NCI-H1092 (cell line): ENCODE measurements around the gene ATM.
"Not testable (repeated sequence)": the region's sequence is repeated elsewhere in the genome, so short reads cannot be mapped to it uniquely, and the experiment has no call there.

Source experiments
- DNase-seq: peaks from one replicate; lab custom pipeline; 2025; lab: John Stamatoyannopoulos, UW

Gene ATM

DNA sequence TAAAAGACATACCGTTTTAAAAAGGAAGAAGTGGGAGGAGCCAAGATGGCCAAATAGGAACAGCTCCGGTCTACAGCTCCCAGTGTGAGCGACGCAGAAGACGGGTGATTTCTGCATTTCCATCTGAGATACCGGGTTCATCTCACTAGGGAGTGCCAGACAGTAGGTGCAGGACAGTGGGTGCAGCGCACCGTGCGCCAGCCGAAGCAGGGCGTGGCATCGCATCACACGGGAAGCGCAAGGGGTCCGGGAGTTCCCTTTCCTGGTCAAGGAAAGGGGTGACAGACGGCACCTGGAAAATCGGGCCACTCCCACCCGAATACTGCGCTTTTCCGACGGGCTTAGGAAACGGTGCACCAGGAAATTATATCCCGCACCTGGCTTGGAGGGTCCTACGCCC, 150.6 kb downstream of the ATM start:
- DNase-seq: not testable (repeated sequence)

DNA sequence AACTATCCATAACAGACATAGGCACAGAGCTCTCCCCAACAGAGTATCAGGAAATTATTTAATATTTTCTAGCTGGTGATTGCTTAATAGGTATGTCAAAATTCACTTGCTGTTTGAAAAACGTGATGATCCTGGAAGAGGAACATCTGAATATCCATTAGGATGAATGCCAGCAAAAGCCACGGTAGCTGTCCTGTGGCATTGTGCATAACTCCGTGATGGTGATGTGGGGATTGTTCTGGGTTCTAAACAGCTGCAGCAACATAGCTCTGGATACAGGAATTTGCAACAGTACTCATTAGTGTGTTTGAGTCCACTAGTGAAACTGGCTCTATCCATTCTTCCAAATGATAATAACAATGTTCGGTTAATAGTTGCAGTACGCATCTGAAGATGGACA, 165.7 kb downstream of the ATM start:
- DNase-seq: no peak

DNA sequence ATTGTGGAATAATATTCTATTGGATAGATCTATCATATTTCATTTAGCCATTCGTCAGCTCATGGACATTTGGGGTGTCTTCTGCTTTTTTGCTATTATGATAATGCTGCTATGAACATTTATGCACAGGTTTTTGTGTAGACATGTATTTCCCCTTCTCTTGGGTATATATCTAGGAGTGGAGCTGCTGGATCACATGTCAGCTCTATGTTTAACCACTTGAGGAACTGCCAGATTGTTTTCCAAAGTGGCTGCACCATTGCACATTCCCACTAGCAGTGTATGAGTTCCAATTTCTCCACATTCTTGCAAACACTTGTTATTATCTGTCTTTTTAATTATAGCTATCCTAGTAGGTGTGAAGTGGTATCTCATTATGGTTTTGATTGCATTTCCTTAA, 169.5 kb downstream of the ATM start:
- DNase-seq: no peak

DNA sequence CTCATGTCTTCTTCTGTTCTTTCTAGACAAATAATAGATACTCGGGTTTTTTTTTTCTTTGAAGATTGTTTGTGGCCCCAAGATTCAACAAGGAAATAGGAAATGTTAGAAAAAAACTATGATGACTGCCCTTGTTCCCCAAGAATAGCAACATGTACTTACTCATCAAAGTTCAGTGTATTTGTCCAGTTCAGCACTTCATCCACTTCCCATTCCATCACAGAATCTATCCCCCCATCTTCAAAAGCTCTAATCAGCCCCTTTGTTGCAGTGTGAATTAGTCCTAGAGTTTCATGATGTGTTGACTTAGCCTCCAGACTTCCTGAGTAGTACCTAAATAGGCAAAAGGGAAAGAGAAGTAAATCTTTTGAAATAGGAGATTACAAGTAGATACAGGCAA, 170.2 kb downstream of the ATM start:
- no peak for DNase-seq

DNA sequence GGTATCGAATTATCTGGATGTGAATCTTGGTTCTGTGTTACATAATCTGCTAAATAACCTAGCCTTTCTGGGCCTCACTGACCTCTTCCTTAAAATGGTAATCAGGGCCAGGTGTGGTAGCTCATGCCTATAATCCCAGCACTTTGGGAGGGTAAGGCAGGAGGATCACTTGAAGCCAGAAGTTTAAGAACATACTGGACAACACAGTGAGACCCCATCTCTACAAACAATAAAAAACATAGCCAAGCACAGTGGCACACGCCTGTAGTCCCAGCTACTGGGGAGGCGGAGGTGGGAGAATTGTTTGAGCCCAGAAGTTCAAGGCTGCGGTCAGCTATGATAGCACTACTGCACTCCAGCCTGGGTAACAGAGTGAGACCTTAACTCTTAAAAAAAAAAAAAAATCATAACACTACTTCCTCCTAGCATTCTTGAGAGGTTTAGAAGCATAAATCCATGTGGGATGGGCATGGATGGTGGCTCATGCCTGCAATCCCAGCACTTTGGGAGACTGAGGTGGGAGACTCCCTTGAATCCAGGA, 171.9 kb downstream of the ATM start:
- DNase-seq: no peak

DNA sequence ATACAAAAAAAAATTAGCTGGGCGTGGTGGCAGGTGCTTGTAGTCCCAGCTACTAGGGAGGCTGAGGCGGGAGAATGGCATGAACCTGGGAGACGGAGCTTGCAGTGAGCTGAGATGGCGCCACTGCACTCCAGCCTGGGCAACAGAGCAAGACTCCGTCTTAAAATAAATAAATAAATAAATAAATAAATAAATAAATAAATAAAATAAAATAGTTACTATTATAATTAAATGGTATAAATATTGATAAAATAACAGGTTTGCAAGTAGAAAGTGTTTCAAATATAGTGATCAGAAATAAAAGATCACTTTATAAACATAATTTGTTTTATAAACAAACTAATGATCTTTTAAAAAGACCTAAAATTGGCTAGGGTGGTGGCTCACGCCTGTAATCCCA, 173.8 kb downstream of the ATM start:
- not testable (repeated sequence) for DNase-seq

DNA sequence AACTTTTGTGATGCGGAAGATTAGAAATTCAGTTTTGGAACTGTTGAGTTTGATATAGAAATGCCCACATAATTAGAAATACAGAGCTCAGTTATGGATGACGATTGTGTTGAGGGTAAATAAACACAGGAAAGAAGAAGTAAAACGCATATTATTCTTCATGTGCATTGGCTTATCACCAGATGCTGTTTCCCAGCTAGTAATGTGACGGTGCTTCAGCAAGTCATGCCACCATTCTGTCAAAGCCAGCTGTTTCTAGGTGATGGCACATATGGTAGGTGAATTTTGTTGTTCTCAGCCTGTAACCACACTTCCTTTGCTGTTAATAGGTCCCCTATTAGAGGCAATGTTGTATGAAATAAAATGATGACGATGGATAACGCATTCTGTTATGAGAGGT, 175.6 kb downstream of the ATM start:
- no peak for DNase-seq

DNA sequence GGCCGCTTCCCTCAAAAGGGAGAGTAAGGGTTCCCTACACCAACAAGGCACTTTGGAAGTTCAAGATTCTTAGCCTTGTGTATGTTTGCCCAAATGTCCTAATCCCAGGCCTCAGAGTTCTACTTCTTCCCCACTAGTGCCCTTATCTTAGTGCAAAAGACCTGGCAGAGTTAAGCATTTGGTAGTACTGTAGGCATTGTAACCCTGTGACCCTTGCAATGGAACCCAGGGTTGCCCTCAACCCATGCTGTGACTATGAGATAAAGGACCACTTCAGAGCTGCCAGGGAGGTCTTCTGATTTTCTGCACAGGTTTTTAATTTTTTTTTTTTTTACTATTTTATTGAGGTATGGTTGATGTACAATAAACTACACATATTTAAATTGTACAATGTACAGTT, 179.4 kb downstream of the ATM start:
- no peak for DNase-seq

DNA sequence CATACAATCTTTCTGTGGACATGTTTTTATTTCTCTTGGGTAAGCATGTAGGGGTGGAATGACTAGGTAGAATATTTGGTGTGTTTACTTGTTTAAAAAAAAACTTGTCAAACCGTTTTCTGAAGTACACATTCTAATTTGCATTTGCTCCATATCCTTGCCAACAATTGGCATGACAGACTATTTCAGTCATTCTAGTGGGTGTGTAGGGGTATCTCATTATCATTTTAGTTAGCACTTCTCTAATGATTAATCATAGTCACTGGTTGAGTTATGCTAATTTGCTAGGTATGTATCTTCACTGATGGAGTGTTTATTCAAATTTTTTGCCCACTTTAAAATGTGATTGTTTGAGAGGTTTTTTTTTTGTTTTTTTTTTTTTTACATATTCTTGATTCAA, 180.2 kb downstream of the ATM start:
- no peak for DNase-seq

DNA sequence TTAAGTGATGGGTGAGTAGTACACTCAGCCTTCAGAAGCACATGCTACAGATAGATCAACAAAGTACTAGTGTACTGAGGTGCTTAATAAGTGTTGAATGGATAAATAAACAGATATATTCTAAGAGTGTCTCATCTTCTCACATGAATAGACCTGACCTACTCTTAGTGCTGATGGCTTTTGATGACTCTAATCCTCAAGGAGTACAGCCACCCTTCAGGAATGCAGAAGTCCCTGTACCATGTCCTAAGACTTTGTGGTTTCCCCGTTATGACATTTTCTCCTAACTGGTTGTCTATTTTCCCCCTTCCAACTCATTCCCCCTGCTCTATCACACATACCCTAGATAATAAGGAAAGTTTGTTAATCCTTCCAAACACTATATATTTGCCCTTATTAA, 182.8 kb downstream of the ATM start:
- DNase-seq: no peak

DNA sequence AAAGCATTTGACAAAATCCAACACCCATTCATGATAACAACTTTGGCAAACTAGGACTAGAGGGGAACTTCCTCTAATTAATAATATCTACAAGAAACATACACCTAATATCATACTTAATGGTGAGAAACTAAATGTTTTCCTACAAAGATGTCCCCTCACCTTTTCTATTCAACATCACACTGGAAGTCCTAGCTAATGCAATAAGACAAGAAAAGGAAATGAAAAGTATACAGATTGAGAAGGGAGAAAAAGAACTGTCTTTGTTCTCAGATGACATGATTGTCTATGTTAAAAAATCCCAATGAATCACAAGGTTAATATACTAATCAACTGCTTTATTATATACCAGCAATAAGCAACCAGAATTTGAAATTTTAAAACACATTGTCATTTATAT, 192.1 kb downstream of the ATM start:
- no peak for DNase-seq

DNA sequence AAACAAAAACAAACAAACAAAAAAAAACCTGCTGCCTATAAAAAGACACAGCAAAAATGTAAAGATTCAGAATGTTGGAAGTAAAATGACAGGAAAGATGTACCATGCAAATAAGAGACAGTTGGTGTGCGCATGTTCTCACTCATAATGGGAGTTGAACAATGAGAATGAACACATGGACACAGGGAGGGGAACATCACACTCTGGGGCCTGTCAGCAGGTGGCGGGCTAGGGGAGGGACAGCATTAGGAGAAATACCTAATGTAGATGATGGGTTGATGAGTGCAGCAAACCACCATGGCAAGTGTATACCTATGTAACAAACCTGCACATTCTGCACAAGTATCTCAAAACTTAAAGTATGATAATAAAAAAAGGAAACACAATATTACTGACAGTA, 194.7 kb downstream of the ATM start:
- DNase-seq: not testable (repeated sequence)
